HEK293 (cell line): ENCODE data around the gene POLDIP2.

Experiments used
- CTCF ChIA-PET: fragments of 350-600 bp; formaldehyde crosslinking; extraction: SDS; loops from one replicate; lab custom pipeline; 2021; ENCODE audit warnings: antibody characterized with exemption; lab: Yijun Ruan, JAX
- POLR2A ChIA-PET: fragments of 300-600 bp; formaldehyde crosslinking; extraction: SDS; loops from one replicate; lab custom pipeline; 2020; ENCODE audit warnings: antibody characterized with exemption, inconsistent platforms; lab: Yijun Ruan, JAX
- H3K27ac ChIP-seq: fragments of 200-500 bp; sonication (Bioruptor generic); 2 replicates; pipeline ENCODE4 v1.5.1; 2014; ENCODE audit warnings: low read depth, low read length, control low read depth, inconsistent platforms; ENCODE audit errors: extremely low read depth
- H3K36me3 ChIP-seq, 2 experiments: fragments of 200-500 bp in 1 of 2; sonication (Bioruptor generic) in 1 of 2; 1 replicate in 1 of 2; 2 replicates in 1 of 2; pipeline ENCODE4 v1.5.1; 2014 to 2017; ENCODE audit warnings: inconsistent platforms in 2 of 2, low read length in 2 of 2; ENCODE audit not compliant: control insufficient read depth in 2 of 2, insufficient read depth in 1 of 2
- H3K4me1 ChIP-seq: fragments of 200-500 bp; sonication (Bioruptor generic); 2 replicates; pipeline ENCODE4 v1.5.1; 2014; ENCODE audit warnings: mild to moderate bottlenecking, low read length, inconsistent platforms; ENCODE audit not compliant: control insufficient read depth, insufficient read depth
- H3K4me3 ChIP-seq: 2 replicates; pipeline ENCODE4 v1.5.1; 2011; ENCODE audit warnings: low read depth, mild to moderate bottlenecking, control low read depth, low read length, moderate library complexity
- H3K9me3 ChIP-seq: fragments of 200-500 bp; sonication (Bioruptor generic); 2 replicates; pipeline ENCODE4 v1.5.1; 2014; ENCODE audit warnings: low read depth, low read length, inconsistent platforms; ENCODE audit not compliant: control insufficient read depth, insufficient read depth
- MYNN ChIP-seq: fragments of 450-650 bp; formaldehyde crosslinking; IDR thresholded peaks from 2 replicates; pipeline ENCODE4 v1.5.1; 2016; ENCODE audit warnings: missing biosample characterization, missing genetic modification characterization, borderline replicate concordance
- RBAK ChIP-seq: fragments of 450-650 bp; formaldehyde crosslinking; IDR thresholded peaks from 2 replicates; pipeline ENCODE4 v1.5.1; 2016; ENCODE audit warnings: missing biosample characterization, missing genetic modification characterization
- SCRT2 ChIP-seq: fragments of 450-650 bp; formaldehyde crosslinking; IDR thresholded peaks from 2 replicates; pipeline ENCODE4 v1.5.1; 2016; ENCODE audit warnings: missing biosample characterization, missing genetic modification characterization
- SETDB1 ChIP-seq: IDR thresholded peaks from one replicate; pipeline ENCODE4 v1.6.1; 2017; ENCODE audit warnings: mild to moderate bottlenecking, low read length, moderate library complexity, mixed read lengths; ENCODE audit not compliant: insufficient read length
- SP3 ChIP-seq: fragments of 450-650 bp; formaldehyde crosslinking; IDR thresholded peaks from 2 replicates; pipeline ENCODE4 v1.5.1; 2016; ENCODE audit warnings: missing biosample characterization, missing genetic modification characterization
- WT1 ChIP-seq: fragments of 450-650 bp; formaldehyde crosslinking; IDR thresholded peaks from 2 replicates; pipeline ENCODE4 v1.5.1; 2016; ENCODE audit warnings: missing biosample characterization, missing genetic modification characterization
- ZBTB17 ChIP-seq: fragments of 450-650 bp; formaldehyde crosslinking; IDR thresholded peaks from 2 replicates; pipeline ENCODE4 v1.5.1; 2016; ENCODE audit warnings: missing biosample characterization, missing genetic modification characterization
- ZBTB8A ChIP-seq: fragments of 450-650 bp; formaldehyde crosslinking; IDR thresholded peaks from 2 replicates; pipeline ENCODE4 v1.5.1; 2016; ENCODE audit warnings: missing biosample characterization, missing genetic modification characterization
- ZNF10 ChIP-seq: fragments of 450-650 bp; formaldehyde crosslinking; IDR thresholded peaks from 2 replicates; pipeline ENCODE4 v1.5.1; 2017; ENCODE audit warnings: missing biosample characterization, missing genetic modification characterization
- ZNF140 ChIP-seq: fragments of 450-650 bp; formaldehyde crosslinking; IDR thresholded peaks from 2 replicates; pipeline ENCODE4 v1.5.1; 2016; ENCODE audit warnings: missing biosample characterization, missing genetic modification characterization
- ZNF184 ChIP-seq: fragments of 450-650 bp; IDR thresholded peaks from 2 replicates; pipeline ENCODE4 v1.5.1; 2018; ENCODE audit warnings: missing biosample characterization, mild to moderate bottlenecking, missing genetic modification characterization
- ZNF2 ChIP-seq: fragments of 450-650 bp; formaldehyde crosslinking; IDR thresholded peaks from 2 replicates; pipeline ENCODE4 v1.5.1; 2016; ENCODE audit warnings: missing biosample characterization, missing genetic modification characterization
- ZNF239 ChIP-seq: fragments of 450-650 bp; formaldehyde crosslinking; IDR thresholded peaks from 2 replicates; pipeline ENCODE4 v1.5.1; 2016; ENCODE audit warnings: missing biosample characterization, missing genetic modification characterization
- ZNF24 ChIP-seq: fragments of 450-650 bp; formaldehyde crosslinking; IDR thresholded peaks from 2 replicates; pipeline ENCODE4 v1.5.1; 2016; ENCODE audit warnings: missing biosample characterization, missing genetic modification characterization
- ZNF311 ChIP-seq: fragments of 450-650 bp; formaldehyde crosslinking; IDR thresholded peaks from 2 replicates; pipeline ENCODE4 v1.5.1; 2017; ENCODE audit warnings: missing biosample characterization, missing genetic modification characterization, borderline replicate concordance
- ZNF341 ChIP-seq: fragments of 450-650 bp; formaldehyde crosslinking; IDR thresholded peaks from 2 replicates; pipeline ENCODE4; 2016; ENCODE audit warnings: low read depth, missing biosample characterization, missing genetic modification characterization
- ZNF394 ChIP-seq: fragments of 450-650 bp; formaldehyde crosslinking; IDR thresholded peaks from 2 replicates; pipeline ENCODE4 v1.5.1; 2016; ENCODE audit warnings: missing biosample characterization, missing genetic modification characterization, mild to moderate bottlenecking, moderate library complexity, borderline replicate concordance
- ZNF514 ChIP-seq: fragments of 450-650 bp; formaldehyde crosslinking; IDR thresholded peaks from 2 replicates; pipeline ENCODE4 v1.5.1; 2016; ENCODE audit warnings: missing biosample characterization, missing genetic modification characterization
- ZNF529 ChIP-seq: fragments of 450-650 bp; formaldehyde crosslinking; IDR thresholded peaks from 2 replicates; pipeline ENCODE4 v1.5.1; 2017; ENCODE audit warnings: missing genetic modification characterization, missing biosample characterization; ENCODE audit not compliant: insufficient replicate concordance
- ZNF600 ChIP-seq: fragments of 450-650 bp; formaldehyde crosslinking; IDR thresholded peaks from 2 replicates; pipeline ENCODE4 v1.5.1; 2016; ENCODE audit warnings: missing biosample characterization, missing genetic modification characterization
- ZNF629 ChIP-seq: fragments of 450-650 bp; formaldehyde crosslinking; IDR thresholded peaks from 2 replicates; pipeline ENCODE4 v1.5.1; 2017; ENCODE audit warnings: missing biosample characterization, missing genetic modification characterization
- ZNF843 ChIP-seq: fragments of 450-650 bp; formaldehyde crosslinking; IDR thresholded peaks from 2 replicates; pipeline ENCODE4 v1.5.1; 2016; ENCODE audit warnings: missing biosample characterization, missing genetic modification characterization
- TF ChIP-seq, protein P1 (sequence below): fragments of 450-650 bp; formaldehyde crosslinking; IDR thresholded peaks from 2 replicates; pipeline ENCODE4 v1.5.1; 2016; ENCODE audit warnings: missing biosample characterization, missing genetic modification characterization
- TF ChIP-seq, protein P2 (sequence below): sonication (generic); formaldehyde crosslinking; IDR thresholded peaks from 2 replicates; pipeline ENCODE4 v1.8.1; 2022; ENCODE audit warnings: mild to moderate bottlenecking, moderate library complexity, missing genetic modification reagents
- TF ChIP-seq, protein P3 (sequence below): fragments of 450-650 bp; formaldehyde crosslinking; IDR thresholded peaks from 2 replicates; pipeline ENCODE4 v1.5.1; 2016; ENCODE audit warnings: missing biosample characterization, missing genetic modification characterization
- TF ChIP-seq, protein P4 (sequence below): fragments of 450-650 bp; formaldehyde crosslinking; IDR thresholded peaks from 2 replicates; pipeline ENCODE4 v1.5.1; 2016; ENCODE audit warnings: missing biosample characterization, missing genetic modification characterization
- TF ChIP-seq, protein P5 (sequence below): fragments of 450-650 bp; formaldehyde crosslinking; IDR thresholded peaks from 2 replicates; pipeline ENCODE4 v1.5.1; 2017; ENCODE audit warnings: missing biosample characterization, missing genetic modification characterization
- TF ChIP-seq, protein P6 (sequence below): fragments of 450-650 bp; formaldehyde crosslinking; IDR thresholded peaks from 2 replicates; pipeline ENCODE4 v1.5.1; 2017; ENCODE audit warnings: missing biosample characterization, mild to moderate bottlenecking, missing genetic modification characterization, moderate library complexity

The POLDIP2 gene

DNA sequence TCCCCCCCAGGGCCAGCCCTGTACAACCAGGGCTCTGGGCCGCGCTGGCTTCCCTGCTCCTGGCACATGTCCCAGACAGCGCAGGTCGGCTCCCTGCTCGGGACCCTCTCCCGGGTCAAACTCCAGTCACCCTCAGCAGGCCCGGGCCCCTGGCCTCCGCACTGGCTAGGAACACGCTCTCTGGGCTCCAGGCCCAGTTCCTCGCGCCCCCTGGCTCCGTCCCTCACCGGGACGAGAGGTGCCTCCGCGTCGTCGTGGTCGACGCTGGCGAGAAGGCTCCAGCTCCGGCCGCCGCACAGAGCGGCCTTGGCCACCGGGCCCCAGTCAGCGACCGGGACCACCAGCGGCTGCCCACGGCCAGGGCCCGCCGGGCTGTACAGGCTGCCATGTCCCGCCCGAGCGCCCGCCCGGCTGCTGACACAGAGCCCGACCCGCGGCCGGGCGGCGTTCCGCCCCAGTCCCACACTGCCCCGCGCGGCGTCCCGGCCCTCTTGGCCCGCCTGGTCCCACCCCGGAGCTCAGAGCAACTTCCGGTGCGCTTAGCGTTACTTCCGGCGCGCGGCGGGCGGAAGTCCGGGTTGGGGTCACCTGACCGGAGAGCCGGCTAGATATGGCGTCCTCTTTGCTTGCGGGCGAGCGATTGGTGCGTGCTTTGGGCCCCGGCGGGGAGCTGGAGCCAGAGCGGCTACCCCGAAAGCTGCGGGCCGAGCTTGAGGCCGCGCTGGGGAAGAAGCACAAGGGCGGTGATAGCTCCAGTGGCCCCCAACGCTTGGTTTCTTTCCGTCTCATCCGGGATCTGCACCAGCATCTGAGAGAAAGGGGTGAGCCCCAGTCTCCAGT is at the start of gene POLDIP2 (continued):
- TF ChIP-seq, protein P1, sequence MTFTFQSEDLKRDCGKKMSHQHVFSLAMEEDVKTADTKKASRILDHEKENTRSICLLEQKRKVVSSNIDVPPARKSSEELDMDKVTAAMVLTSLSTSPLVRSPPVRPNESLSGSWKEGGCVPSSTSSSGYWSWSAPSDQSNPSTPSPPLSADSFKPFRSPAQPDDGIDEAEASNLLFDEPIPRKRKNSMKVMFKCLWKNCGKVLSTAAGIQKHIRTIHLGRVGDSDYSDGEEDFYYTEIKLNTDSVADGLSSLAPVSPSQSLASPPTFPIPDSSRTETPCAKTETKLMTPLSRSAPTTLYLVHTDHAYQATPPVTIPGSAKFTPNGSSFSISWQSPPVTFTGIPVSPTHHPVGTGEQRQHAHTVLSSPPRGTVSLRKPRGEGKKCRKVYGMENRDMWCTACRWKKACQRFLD, result peak; percentile 68; the same call in 1 of the 2 replicates
- TF ChIP-seq ZBTB8A (tag by site-specific recombination) (peak; percentile 90), ZNF341 (tag by site-specific recombination) (peak; percentile 30; the same call in 1 of the 2 replicates)
- TF ChIP-seq, protein P2, sequence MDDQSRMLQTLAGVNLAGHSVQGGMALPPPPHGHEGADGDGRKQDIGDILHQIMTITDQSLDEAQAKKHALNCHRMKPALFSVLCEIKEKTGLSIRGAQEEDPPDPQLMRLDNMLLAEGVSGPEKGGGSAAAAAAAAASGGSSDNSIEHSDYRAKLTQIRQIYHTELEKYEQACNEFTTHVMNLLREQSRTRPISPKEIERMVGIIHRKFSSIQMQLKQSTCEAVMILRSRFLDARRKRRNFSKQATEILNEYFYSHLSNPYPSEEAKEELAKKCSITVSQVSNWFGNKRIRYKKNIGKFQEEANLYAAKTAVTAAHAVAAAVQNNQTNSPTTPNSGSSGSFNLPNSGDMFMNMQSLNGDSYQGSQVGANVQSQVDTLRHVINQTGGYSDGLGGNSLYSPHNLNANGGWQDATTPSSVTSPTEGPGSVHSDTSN (CRISPR knock-in tag), result peak; percentile 53; the same call in 1 of the 2 replicates
- TF ChIP-seq, all 188 proteins: peak for 62

DNA sequence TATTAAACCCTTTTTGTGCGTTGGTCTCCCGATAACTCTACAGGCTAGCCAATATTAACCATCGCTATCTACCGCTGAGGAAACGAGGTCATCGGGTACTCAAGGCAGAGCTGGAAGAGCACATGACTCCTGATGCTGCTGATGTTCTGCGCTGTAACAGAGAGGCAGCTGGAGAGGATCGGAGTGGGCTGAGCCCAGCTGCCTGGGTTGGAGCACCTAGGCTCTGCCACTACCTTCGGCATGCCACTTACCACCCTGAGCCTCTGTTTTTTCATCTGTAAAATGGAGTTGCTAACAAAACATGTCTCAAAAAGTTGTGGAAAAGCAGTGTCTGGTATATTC is 49.1 kb upstream of the POLDIP2 start:
- POLR2A ChIA-PET, result interaction anchor here (0.6 to 1.2 kb wide), 3 partner anchors 27 to 71 kb away, joined by 3 to 7 read pairs (median 3); partner anchors contain the start of genes IFT20 and TNFAIP1
- H3K4me1 ChIP-seq, result no peaks in the 10 kb centered on the region
- H3K27ac ChIP-seq, result no peak overlapping the region; the same call in 1 of the 2 replicates
- no peaks in the 10 kb centered on the region for H3K9me3 ChIP-seq
- peaks cover 4 to 32% of the 10 kb centered on the region in 2 experiments; a peak in 1 of 3 replicates for H3K36me3 ChIP-seq
- peak overlapping the region; percentile 80 for H3K4me3 ChIP-seq
- CTCF ChIA-PET, result interaction anchor here (0.6 to 2.9 kb wide), 4 partner anchors 10 to 506 kb away, joined by 3 to 41 read pairs (median 4); no protein-coding TSS in a partner anchor
- TF ChIP-seq ZNF600 (tag by site-specific recombination), result peak; percentile 92
- TF ChIP-seq, protein P3, sequence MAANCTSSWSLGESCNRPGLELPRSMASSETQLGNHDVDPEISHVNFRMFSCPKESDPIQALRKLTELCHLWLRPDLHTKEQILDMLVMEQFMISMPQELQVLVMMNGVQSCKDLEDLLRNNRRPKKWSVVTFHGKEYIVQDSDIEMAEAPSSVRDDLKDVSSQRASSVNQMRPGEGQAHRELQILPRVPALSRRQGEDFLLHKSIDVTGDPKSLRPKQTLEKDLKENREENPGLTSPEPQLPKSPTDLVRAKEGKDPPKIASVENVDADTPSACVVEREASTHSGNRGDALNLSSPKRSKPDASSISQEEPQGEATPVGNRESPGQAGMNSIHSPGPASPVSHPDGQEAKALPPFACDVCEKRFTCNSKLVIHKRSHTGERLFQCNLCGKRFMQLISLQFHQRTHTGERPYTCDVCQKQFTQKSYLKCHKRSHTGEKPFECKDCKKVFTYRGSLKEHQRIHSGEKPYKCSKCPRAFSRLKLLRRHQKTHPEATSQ (tag by site-specific recombination), result no peak
- TF ChIP-seq ZNF10, result peak; percentile 28; the same call in 1 of the 2 replicates
- TF ChIP-seq ZNF2, result peak; percentile 52; the same call in 1 of the 2 replicates
- no peak for TF ChIP-seq MYNN
- no peak for TF ChIP-seq ZNF843
- TF ChIP-seq SCRT2, result 0 out of 2 replicates have a peak, but pooled peaks have one; percentile 9
- no peak for TF ChIP-seq ZNF140 (tag by site-specific recombination)
- TF ChIP-seq ZNF629 (tag by site-specific recombination), result 0 out of 2 replicates have a peak, but pooled peaks have one; percentile 9
- TF ChIP-seq ZNF184 (tag by site-specific recombination), result no peak
- TF ChIP-seq RBAK (tag by site-specific recombination), result no peak
- no peak for TF ChIP-seq ZNF529 (tag by site-specific recombination)
- TF ChIP-seq SETDB1, result no peak
- no peak for TF ChIP-seq ZNF24 (tag by site-specific recombination)
- TF ChIP-seq ZNF394, result 0 out of 2 replicates have a peak, but pooled peaks have one; percentile 7
- no peak for TF ChIP-seq SP3 (tag by site-specific recombination)
- no peak for TF ChIP-seq ZNF239 (tag by site-specific recombination)
- TF ChIP-seq, protein P4, sequence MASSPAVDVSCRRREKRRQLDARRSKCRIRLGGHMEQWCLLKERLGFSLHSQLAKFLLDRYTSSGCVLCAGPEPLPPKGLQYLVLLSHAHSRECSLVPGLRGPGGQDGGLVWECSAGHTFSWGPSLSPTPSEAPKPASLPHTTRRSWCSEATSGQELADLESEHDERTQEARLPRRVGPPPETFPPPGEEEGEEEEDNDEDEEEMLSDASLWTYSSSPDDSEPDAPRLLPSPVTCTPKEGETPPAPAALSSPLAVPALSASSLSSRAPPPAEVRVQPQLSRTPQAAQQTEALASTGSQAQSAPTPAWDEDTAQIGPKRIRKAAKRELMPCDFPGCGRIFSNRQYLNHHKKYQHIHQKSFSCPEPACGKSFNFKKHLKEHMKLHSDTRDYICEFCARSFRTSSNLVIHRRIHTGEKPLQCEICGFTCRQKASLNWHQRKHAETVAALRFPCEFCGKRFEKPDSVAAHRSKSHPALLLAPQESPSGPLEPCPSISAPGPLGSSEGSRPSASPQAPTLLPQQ (tag by site-specific recombination), result no peak
- 0 out of 2 replicates have a peak, but pooled peaks have one; percentile 3 for TF ChIP-seq WT1 (tag by site-specific recombination)
- TF ChIP-seq, protein P5, sequence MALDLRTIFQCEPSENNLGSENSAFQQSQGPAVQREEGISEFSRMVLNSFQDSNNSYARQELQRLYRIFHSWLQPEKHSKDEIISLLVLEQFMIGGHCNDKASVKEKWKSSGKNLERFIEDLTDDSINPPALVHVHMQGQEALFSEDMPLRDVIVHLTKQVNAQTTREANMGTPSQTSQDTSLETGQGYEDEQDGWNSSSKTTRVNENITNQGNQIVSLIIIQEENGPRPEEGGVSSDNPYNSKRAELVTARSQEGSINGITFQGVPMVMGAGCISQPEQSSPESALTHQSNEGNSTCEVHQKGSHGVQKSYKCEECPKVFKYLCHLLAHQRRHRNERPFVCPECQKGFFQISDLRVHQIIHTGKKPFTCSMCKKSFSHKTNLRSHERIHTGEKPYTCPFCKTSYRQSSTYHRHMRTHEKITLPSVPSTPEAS (tag by site-specific recombination), result no peak
- TF ChIP-seq, protein P6, sequence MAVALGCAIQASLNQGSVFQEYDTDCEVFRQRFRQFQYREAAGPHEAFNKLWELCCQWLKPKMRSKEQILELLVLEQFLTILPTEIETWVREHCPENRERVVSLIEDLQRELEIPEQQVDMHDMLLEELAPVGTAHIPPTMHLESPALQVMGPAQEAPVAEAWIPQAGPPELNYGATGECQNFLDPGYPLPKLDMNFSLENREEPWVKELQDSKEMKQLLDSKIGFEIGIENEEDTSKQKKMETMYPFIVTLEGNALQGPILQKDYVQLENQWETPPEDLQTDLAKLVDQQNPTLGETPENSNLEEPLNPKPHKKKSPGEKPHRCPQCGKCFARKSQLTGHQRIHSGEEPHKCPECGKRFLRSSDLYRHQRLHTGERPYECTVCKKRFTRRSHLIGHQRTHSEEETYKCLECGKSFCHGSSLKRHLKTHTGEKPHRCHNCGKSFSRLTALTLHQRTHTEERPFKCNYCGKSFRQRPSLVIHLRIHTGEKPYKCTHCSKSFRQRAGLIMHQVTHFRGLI (tag by site-specific recombination), result peak; percentile 70; the same call in 1 of the 2 replicates
- no peak for TF ChIP-seq ZNF311 (tag by site-specific recombination)
- peak; percentile 89 for TF ChIP-seq ZBTB17 (tag by site-specific recombination)
- no peak for TF ChIP-seq ZNF514 (tag by site-specific recombination)
